K562 (cell line): ENCODE measurements around the gene TFF2. TPM values are rescaled to one million over a fixed set of nuclear protein-coding genes. Genes with fewer than 3 reads are reported as not detected.

Source experiments
- ATAC-seq: fragments of 200-7000 bp; cut with Tn5 transposase; 3 replicates; pipeline ENCODE4 v1.9.1; 2020; ENCODE audit warnings: moderate library complexity
- BruUV-seq: library from RNA; stranded (reverse); fragments of 400-500 nt; replicated peaks from 2 replicates; lab custom pipeline; 2021; lab: Mats Ljungman, UMichigan
- CTCF ChIA-PET: fragments of 300-600 bp; formaldehyde crosslinking; extraction: SDS; loops from one replicate; lab custom pipeline; 2021; ENCODE audit warnings: low intra/inter-chr PET ratio; lab: Yijun Ruan, JAX
- POLR2A ChIA-PET: fragments of 300-600, 350-650 bp; sonication (Branson Sonifier 250); formaldehyde crosslinking; extraction: SDS; loops from one replicate; lab custom pipeline; 2021; ENCODE audit warnings: antibody characterized with exemption, inconsistent platforms; lab: Yijun Ruan, JAX
- DNase-seq, 4 experiments: peaks; one replicate each; pipeline versions ENCODE4 v3.0.0 to v3.0.0-alpha.2; 2011 to 2018; ENCODE audit warnings: low spot score in 3 of 4, mixed read lengths in 3 of 4; ENCODE audit errors: extremely low read depth in 1 of 4
- FAIRE-seq: peaks from 2 replicates; lab custom pipeline; 2011; peaks lifted over from hg19 to GRCh38; lab: Jason Lieb, UNC
- H2AFZ ChIP-seq: 2 replicates; pipeline ENCODE4 v1.6.0; 2011; ENCODE audit warnings: low read depth, low read length, control low read depth, inconsistent platforms
- H3K27ac ChIP-seq: fragments of 200-600 bp; 3 replicates; pipeline ENCODE4 v1.8.0; 2011; ENCODE audit warnings: low read depth, mild to moderate bottlenecking, control low read depth, inconsistent platforms, low read length, moderate library complexity, mixed read lengths; ENCODE audit errors: extremely low read depth
- H3K27me3 ChIP-seq, 2 experiments: fragments of 300-600 bp in 1 of 2; 2 replicates in 1 of 2; 3 replicates in 1 of 2; pipeline versions ENCODE4 v1.6.0 to v1.8.0; 2011; ENCODE audit warnings: inconsistent platforms in 2 of 2, low read length in 2 of 2, mild to moderate bottlenecking in 1 of 2, mixed read lengths in 1 of 2, moderate library complexity in 1 of 2; ENCODE audit not compliant: control insufficient read depth in 2 of 2, insufficient read depth in 2 of 2
- H3K36me3 ChIP-seq: fragments of 300-600 bp; 3 replicates; pipeline ENCODE4 v1.8.0; 2011; ENCODE audit warnings: mild to moderate bottlenecking, low read length, inconsistent platforms; ENCODE audit not compliant: control insufficient read depth, insufficient read depth
- H3K4me1 ChIP-seq, 2 experiments: fragments of 200-600 bp in 1 of 2; replicated peaks in 1 of 2; 2 replicates in 1 of 2; 3 replicates in 1 of 2; pipeline versions ENCODE4 v1.5.1 to v1.8.0; 2011; ENCODE audit warnings: inconsistent platforms in 2 of 2, low read length in 2 of 2, mild to moderate bottlenecking in 1 of 2, mixed read lengths in 1 of 2, moderate library complexity in 1 of 2; ENCODE audit not compliant: control insufficient read depth in 2 of 2, insufficient read depth in 2 of 2
- H3K4me2 ChIP-seq: 2 replicates; pipeline ENCODE4 v1.6.1; 2011; ENCODE audit warnings: low read length, control low read depth, inconsistent platforms, mixed read lengths; ENCODE audit not compliant: insufficient read depth
- H3K4me3 ChIP-seq: fragments of 200-600 bp; sonication (generic), shearing (Covaris generic); 2 replicates; pipeline ENCODE4 v1.5.1; 2016; ENCODE audit warnings: control low read depth, inconsistent platforms
- H3K79me2 ChIP-seq: fragments of 200-600 bp; 3 replicates; pipeline ENCODE4 v1.8.0; 2011; ENCODE audit warnings: low read length, inconsistent platforms; ENCODE audit not compliant: control insufficient read depth, insufficient read depth
- H3K9ac ChIP-seq, 2 experiments: 2 replicates each; pipeline versions ENCODE4 v1.6.0 to v1.6.1; 2011; ENCODE audit warnings: low read depth in 2 of 2, low read length in 2 of 2, control low read depth in 1 of 2, inconsistent platforms in 1 of 2, mild to moderate bottlenecking in 1 of 2, mixed read lengths in 1 of 2; ENCODE audit not compliant: insufficient read depth in 1 of 2
- H3K9me1 ChIP-seq: one replicate; pipeline ENCODE4 v1.6.0; 2011; ENCODE audit warnings: inconsistent platforms, mild to moderate bottlenecking, low read length, moderate library complexity; ENCODE audit not compliant: control insufficient read depth, insufficient read depth
- H3K9me3 ChIP-seq: replicated peaks from 2 replicates; pipeline ENCODE4 v1.5.1; 2011; ENCODE audit warnings: low read depth, low read length, inconsistent platforms; ENCODE audit not compliant: control insufficient read depth, insufficient read depth
- H4K20me1 ChIP-seq: replicated peaks from 2 replicates; pipeline ENCODE4 v1.6.1; 2011; ENCODE audit warnings: low read length, inconsistent platforms, mixed read lengths; ENCODE audit not compliant: control insufficient read depth, insufficient read depth
- FOXM1 ChIP-seq, 2 experiments: fragments of 450-650 bp in 1 of 2; sonication (generic) in 1 of 2; formaldehyde crosslinking in 1 of 2; IDR thresholded peaks; 2 replicates each; pipeline versions ENCODE4 v1.6.1 to v1.9.0; 2017 to 2022; ENCODE audit warnings: low read depth in 2 of 2, mild to moderate bottlenecking in 2 of 2, missing genetic modification reagents in 1 of 2, moderate library complexity in 1 of 2
- JUND ChIP-seq, 2 experiments: IDR thresholded peaks; 2 replicates in 1 of 2; 3 replicates in 1 of 2; pipeline ENCODE4 v1.6.1; 2011; ENCODE audit warnings: borderline replicate concordance in 2 of 2, low read depth in 2 of 2, low read length in 2 of 2, improper control_type of control experiment in 1 of 2, missing biosample characterization in 1 of 2, missing genetic modification characterization in 1 of 2, missing genetic modification reagents in 1 of 2
- MEF2A ChIP-seq: IDR thresholded peaks from 2 replicates; pipeline ENCODE4 v1.6.1; 2011; ENCODE audit warnings: low read depth, mild to moderate bottlenecking, low read length, moderate library complexity; ENCODE audit not compliant: control insufficient read depth
- NELFE ChIP-seq: IDR thresholded peaks from 2 replicates; pipeline ENCODE4 v1.6.1; 2011; ENCODE audit warnings: mild to moderate bottlenecking; ENCODE audit not compliant: insufficient read depth, insufficient read length
- POLR2AphosphoS5 ChIP-seq: IDR thresholded peaks from 2 replicates; pipeline ENCODE4 v1.6.1; 2011; ENCODE audit warnings: mild to moderate bottlenecking, low read depth, low read length, moderate library complexity; ENCODE audit not compliant: control insufficient read depth, insufficient read depth
- RUNX1 ChIP-seq: sonication (generic); IDR thresholded peaks from 2 replicates; pipeline ENCODE4 v1.6.1; 2016; ENCODE audit warnings: antibody characterized with exemption, low read depth
- TBP ChIP-seq: optimal IDR thresholded peaks from 2 replicates; pipeline ENCODE3; 2011; ENCODE audit warnings: low read depth, low read length, improper control_type of control experiment
- whole genome bisulfite sequencing: fragments of 100-300 bp; shearing (Covaris generic); methylation state at CpG from one replicate; pipeline ENCODE4 v1.1.6; 2016; ENCODE audit warnings: low coverage, mixed read lengths; ENCODE audit not compliant: insufficient coverage; ENCODE audit errors: missing lambda C conversion rate; 5-methylcytosine and 5-hydroxymethylcytosine counted together
- in situ Hi-C: fragments of 300-500 bp; cut with MboI; formaldehyde crosslinking; loops from 4 replicates; pipeline ENCODE4 v1.15.0; 2018; ENCODE audit warnings: inconsistent platforms, mixed read lengths
- intact Hi-C: fragments of 100-400 bp; cut with micrococcal nuclease; formaldehyde crosslinking; loops from 2 replicates; pipeline ENCODE4 v1.14.2; 2022
- polyA plus RNA-seq, 8 experiments: library from polyadenylated mRNA; depleted of rRNA in 4 of 8; stranded (reverse) in 5 of 8; unstranded in 3 of 8; fragments of >200 nt; fragmentation: Nextera tagmentation in 2 of 8; fragmentation: Illumina TruSeq in 1 of 8; extraction: Ambion mirVana in 2 of 8; extraction: Trizol in 1 of 8; gene quantifications; 2 replicates each; pipeline versions ENCODE4 v1.2.1 to v1.2.3, GENCODE V29; 2011 to 2014; ENCODE audit warnings: inconsistent platforms in 1 of 8, missing spikeins in 1 of 8
- total RNA-seq, 7 experiments: library from RNA; depleted of rRNA in 6 of 7; stranded (reverse); fragments of >200 nt in 6 of 7; fragmentation: Illumina TruSeq in 2 of 7; extraction: Trizol in 2 of 7; gene quantifications; 2 replicates each; pipeline versions ENCODE4 v1.2.1 to v1.2.3, GENCODE V29; 2011 to 2021; ENCODE audit warnings: low replicate concordance in 1 of 7
- TF ChIP-seq, protein P1 (sequence below): fragments of 250-450 bp; sonication (Bioruptor Pico); IDR thresholded peaks from 2 replicates; pipeline ENCODE4 v1.5.0; 2020; ENCODE audit warnings: mild to moderate bottlenecking, borderline replicate concordance
- TF ChIP-seq, protein P2 (sequence below), 2 experiments: fragments of 450-650 bp in 1 of 2; sonication (generic) in 1 of 2; formaldehyde crosslinking in 1 of 2; IDR thresholded peaks in 1 of 2; conservative IDR thresholded peaks in 1 of 2; 2 replicates each; pipeline versions ENCODE4 v1.6.1 to v1.8.1; 2016 to 2023; ENCODE audit warnings: mild to moderate bottlenecking in 2 of 2, moderate library complexity in 2 of 2, inconsistent platforms in 1 of 2, missing genetic modification reagents in 1 of 2
- TF ChIP-seq, protein P3 (sequence below): fragments of 250-450 bp; sonication (Bioruptor Pico); IDR thresholded peaks from 2 replicates; pipeline ENCODE4 v1.6.1; 2021; ENCODE audit warnings: mild to moderate bottlenecking
- TF ChIP-seq, protein P4 (sequence below): fragments of 450-650 bp; IDR thresholded peaks from 2 replicates; pipeline ENCODE4 v1.6.1; 2018; ENCODE audit not compliant: partially characterized antibody

TFF2 gene
- total and polyA plus RNA-seq, 9 of the 15 experiments (the other 6 are each of a cell fraction or from before 2014, with no cell fraction given): not detected

DNA sequence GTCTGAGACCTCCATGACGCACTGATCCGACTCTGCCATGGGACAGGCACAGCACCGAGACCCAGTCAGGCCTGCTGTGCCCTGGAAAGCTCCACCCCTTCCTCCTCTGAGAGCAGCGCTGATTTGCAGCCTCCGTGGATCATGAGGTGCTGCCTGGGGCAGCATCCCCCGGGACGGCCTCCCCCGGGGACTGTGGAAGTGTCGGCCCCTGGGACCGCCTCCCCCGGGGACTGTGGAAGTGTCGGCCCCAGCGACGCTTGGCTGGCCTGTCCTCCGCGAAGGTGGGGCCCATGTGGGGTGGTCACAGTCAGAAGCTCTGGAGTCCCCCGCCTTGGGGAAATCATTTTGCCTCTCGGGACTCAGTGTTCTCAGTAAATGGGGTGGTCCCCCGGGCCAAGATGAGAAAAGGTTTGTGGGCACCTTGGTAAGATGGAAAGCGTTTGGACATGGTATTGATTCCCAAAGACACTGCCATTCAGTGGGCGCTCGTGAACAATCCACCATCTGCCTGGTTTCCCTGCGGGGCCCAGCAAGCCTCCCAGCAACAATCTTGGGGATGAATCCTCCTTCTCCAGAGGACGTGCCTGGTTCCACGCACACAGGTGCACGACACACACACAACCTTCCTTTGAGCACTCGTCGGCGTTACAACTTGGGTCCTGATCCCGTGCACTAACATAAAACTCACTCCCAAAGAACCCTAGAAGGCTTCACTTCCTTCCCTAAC is 3.0 kb downstream of the TFF2 start:
- H2AFZ ChIP-seq: no peak overlapping the region
- no peak overlapping the region for H3K9ac ChIP-seq
- no TSS peak for BruUV-seq
- H3K4me3 ChIP-seq: no peak overlapping the region
- H3K9me1 ChIP-seq: no peaks in the 10 kb centered on the region
- H3K4me1 ChIP-seq: peaks cover 0 to 4% of the 10 kb centered on the region in 2 experiments; a peak in 1 of 5 replicates
- under 1% methylated on average over 30 of the region's 30 CpGs for WGBS
- H3K9me3 ChIP-seq: no peaks in the 10 kb centered on the region
- H3K27me3 ChIP-seq: peaks cover 31 to 70% of the 10 kb centered on the region in 2 experiments
- H3K27ac ChIP-seq: no peak overlapping the region
- no peaks in the 10 kb centered on the region for H3K79me2 ChIP-seq
- no peak overlapping the region for H3K4me2 ChIP-seq
- ATAC-seq (no peak), DNase-seq (no peak), FAIRE-seq (no peak)
- no peaks in the 10 kb centered on the region for H4K20me1 ChIP-seq
- no peak for TF ChIP-seq RUNX1
- TF ChIP-seq, protein P1, sequence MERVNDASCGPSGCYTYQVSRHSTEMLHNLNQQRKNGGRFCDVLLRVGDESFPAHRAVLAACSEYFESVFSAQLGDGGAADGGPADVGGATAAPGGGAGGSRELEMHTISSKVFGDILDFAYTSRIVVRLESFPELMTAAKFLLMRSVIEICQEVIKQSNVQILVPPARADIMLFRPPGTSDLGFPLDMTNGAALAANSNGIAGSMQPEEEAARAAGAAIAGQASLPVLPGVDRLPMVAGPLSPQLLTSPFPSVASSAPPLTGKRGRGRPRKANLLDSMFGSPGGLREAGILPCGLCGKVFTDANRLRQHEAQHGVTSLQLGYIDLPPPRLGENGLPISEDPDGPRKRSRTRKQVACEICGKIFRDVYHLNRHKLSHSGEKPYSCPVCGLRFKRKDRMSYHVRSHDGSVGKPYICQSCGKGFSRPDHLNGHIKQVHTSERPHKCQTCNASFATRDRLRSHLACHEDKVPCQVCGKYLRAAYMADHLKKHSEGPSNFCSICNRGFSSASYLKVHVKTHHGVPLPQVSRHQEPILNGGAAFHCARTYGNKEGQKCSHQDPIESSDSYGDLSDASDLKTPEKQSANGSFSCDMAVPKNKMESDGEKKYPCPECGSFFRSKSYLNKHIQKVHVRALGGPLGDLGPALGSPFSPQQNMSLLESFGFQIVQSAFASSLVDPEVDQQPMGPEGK: no peak
- TF ChIP-seq TBP: no peak
- TF ChIP-seq MEF2A: no peak
- no peak for TF ChIP-seq FOXM1 (IDR thresholded peaks at IDR 0.05; ENCODE audit: low read depth)
- no peak for TF ChIP-seq FOXM1 (CRISPR knock-in tag; IDR thresholded peaks at IDR 0.05; ENCODE audit: low read depth)
- TF ChIP-seq NELFE: no peak
- TF ChIP-seq, protein P2, sequence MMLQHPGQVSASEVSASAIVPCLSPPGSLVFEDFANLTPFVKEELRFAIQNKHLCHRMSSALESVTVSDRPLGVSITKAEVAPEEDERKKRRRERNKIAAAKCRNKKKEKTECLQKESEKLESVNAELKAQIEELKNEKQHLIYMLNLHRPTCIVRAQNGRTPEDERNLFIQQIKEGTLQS (IDR thresholded peaks at IDR 0.05): no peak
- TF ChIP-seq, protein P2 (CRISPR knock-in tag; conservative IDR thresholded peaks at IDR 0.05): no peak
- TF ChIP-seq POLR2AphosphoS5: no peak
- no peak for TF ChIP-seq JUND (IDR thresholded peaks at IDR 0.05; ENCODE audit: borderline replicate concordance, low read depth, low read length)
- no peak for TF ChIP-seq JUND (tag; IDR thresholded peaks at IDR 0.05; ENCODE audit: borderline replicate concordance, low read depth, low read length)
- TF ChIP-seq, protein P3, sequence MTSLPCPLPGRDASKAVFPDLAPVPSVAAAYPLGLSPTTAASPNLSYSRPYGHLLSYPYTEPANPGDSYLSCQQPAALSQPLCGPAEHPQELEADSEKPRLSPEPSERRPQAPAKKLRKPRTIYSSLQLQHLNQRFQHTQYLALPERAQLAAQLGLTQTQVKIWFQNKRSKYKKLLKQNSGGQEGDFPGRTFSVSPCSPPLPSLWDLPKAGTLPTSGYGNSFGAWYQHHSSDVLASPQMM (CRISPR knock-in tag): no peak
- TF ChIP-seq, protein P4, sequence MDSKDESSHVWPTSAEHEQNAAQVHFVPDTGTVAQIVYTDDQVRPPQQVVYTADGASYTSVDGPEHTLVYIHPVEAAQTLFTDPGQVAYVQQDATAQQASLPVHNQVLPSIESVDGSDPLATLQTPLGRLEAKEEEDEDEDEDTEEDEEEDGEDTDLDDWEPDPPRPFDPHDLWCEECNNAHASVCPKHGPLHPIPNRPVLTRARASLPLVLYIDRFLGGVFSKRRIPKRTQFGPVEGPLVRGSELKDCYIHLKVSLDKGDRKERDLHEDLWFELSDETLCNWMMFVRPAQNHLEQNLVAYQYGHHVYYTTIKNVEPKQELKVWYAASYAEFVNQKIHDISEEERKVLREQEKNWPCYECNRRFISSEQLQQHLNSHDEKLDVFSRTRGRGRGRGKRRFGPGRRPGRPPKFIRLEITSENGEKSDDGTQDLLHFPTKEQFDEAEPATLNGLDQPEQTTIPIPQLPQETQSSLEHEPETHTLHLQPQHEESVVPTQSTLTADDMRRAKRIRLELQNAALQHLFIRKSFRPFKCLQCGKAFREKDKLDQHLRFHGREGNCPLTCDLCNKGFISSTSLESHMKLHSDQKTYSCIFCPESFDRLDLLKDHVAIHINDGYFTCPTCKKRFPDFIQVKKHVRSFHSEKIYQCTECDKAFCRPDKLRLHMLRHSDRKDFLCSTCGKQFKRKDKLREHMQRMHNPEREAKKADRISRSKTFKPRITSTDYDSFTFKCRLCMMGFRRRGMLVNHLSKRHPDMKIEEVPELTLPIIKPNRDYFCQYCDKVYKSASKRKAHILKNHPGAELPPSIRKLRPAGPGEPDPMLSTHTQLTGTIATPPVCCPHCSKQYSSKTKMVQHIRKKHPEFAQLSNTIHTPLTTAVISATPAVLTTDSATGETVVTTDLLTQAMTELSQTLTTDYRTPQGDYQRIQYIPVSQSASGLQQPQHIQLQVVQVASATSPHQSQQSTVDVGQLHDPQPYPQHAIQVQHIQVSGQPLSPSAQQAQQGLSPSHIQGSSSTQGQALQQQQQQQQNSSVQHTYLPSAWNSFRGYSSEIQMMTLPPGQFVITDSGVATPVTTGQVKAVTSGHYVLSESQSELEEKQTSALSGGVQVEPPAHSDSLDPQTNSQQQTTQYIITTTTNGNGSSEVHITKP: no peak
- CTCF ChIA-PET: no interaction called here
- in situ Hi-C loops: no loop called here
- intact Hi-C loops: no loop called here
- POLR2A ChIA-PET: no interaction called here
- no peaks in the 10 kb centered on the region for H3K36me3 ChIP-seq
